Measurements from ENCODE around the gene ATOX1. TPM values are rescaled to one million over a fixed set of nuclear protein-coding genes. Genes with fewer than 3 reads are reported as not detected.

The ATOX1 gene
- total RNA-seq, 2 experiments from 2014 or later: 45.2 to 46.6 TPM

- CTCF ChIA-PET: no interaction called here
- POLR2A ChIA-PET: no interaction called here
- no peak for ATAC-seq
- Mint-ChIP-seq H3K36me3 (ENCODE audit: low read depth) (no peaks in the 10 kb centered on the region), H3K27ac (no peak overlapping the region), H3K4me1 (ENCODE audit: low read depth) (no peaks in the 10 kb centered on the region), H3K9me3 (ENCODE audit: insufficient read depth) (no peaks in the 10 kb centered on the region), H3K4me3 (no peak overlapping the region), H3K27me3 (ENCODE audit: low read depth) (peaks cover 8% of the 10 kb centered on the region)
- no peak for DNase-seq
Observed at GRCh38 chr5:151694035-151694485, 64.4 kb downstream of the ATOX1 start.

Other genes with a start within 250 kb of the ATOX1 start
- gene FAT2, start 167.3 kb downstream of the ATOX1 start, total RNA-seq: not detected
- gene SPARC, start 71.7 kb downstream of the ATOX1 start, total RNA-seq: not detected
- gene G3BP1, start 13.3 kb upstream of the ATOX1 start, total RNA-seq: 100 to 1,000 TPM; 193 to 213 TPM
- not detected for gene GLRA1, start 166.2 kb upstream of the ATOX1 start, total RNA-seq